LNCAP (cell line): ENCODE measurements around the gene FAM162A.

Experiments used
- TF ChIP-seq, protein P1 (sequence below): fragments of 450-650 bp; IDR thresholded peaks from 2 replicates; pipeline ENCODE4 v1.5.1; 2017; ENCODE audit warnings: mild to moderate bottlenecking

FAM162A gene

GRCh38 chr3:122414391-122414790 is 30.4 kb downstream of the FAM162A start:
- TF ChIP-seq, protein P1, sequence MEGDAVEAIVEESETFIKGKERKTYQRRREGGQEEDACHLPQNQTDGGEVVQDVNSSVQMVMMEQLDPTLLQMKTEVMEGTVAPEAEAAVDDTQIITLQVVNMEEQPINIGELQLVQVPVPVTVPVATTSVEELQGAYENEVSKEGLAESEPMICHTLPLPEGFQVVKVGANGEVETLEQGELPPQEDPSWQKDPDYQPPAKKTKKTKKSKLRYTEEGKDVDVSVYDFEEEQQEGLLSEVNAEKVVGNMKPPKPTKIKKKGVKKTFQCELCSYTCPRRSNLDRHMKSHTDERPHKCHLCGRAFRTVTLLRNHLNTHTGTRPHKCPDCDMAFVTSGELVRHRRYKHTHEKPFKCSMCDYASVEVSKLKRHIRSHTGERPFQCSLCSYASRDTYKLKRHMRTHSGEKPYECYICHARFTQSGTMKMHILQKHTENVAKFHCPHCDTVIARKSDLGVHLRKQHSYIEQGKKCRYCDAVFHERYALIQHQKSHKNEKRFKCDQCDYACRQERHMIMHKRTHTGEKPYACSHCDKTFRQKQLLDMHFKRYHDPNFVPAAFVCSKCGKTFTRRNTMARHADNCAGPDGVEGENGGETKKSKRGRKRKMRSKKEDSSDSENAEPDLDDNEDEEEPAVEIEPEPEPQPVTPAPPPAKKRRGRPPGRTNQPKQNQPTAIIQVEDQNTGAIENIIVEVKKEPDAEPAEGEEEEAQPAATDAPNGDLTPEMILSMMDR: no peak

DNA sequence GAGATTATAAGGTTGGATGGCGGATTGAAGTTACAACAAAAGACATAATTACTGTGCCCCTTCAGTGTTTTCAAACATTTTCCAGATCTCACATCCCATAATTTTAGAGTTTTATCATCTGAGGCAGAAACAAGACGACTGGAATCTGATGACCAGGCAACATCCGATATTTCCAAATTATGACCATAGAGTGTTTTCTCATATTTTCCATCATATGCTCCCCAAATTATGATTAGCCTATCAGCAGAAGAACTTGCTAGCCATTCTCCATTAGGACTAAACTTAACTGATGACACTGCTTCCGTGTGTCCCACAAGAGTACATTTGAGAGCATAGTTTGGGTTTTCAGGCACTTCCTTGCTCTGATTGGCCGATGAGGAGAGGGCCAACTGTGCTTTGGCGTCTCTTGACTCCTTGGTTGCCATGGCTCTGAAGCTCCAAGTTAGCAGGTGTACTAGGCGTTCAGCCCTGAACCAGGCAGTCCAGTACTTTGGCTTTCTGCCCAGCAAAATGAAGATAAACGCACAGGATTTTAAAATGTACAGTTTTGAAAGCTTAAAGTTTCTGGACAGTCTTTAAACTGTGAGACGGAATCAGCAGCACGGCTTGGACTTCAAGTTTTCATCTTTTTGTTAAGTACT is 31.2 kb downstream of the FAM162A start:
- TF ChIP-seq, protein P1: no peak

GRCh38 chr3:122415762-122416654 is 32.0 kb downstream of the FAM162A start, which contains the start of gene WDR5B:
WDR5B (minus strand) TSS chr3:122416062; CDS start chr3:122415528, 534 bp downstream.
- TF ChIP-seq, protein P1: no peak

GRCh38 chr3:122416966-122417365 is 33.0 kb downstream of the FAM162A start:
- TF ChIP-seq, protein P1: no peak

- TF ChIP-seq, protein P1: no peak
Measured at GRCh38 chr3:122421101-122421500, 37.1 kb downstream of the FAM162A start.

DNA sequence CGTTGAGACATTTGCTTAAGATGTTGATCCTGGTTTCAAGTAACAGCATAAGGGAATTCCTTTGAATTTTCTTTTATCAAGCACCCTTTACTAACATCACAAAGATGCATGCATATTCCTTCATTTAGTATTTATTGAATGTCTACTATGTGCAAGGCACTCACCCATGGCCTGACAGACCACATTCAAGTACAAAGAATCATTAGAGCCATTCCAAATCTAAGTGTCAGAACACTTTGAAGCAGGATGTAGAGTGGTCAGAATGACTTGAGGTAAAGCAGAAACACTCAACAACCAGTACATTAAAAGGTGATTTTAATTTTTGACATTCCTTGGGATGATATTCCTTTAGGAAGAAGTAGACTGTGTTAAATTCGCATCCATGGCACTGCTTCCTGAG is 37.9 kb downstream of the FAM162A start:
- TF ChIP-seq, protein P1: no peak

- TF ChIP-seq, protein P1: no peak
Measured at GRCh38 chr3:122427857-122428471, 44.0 kb downstream of the FAM162A start.
